ENCODE measurements around the gene MYEOV. TPM values are rescaled to one million over a fixed set of nuclear protein-coding genes. Genes with fewer than 3 reads are reported as not detected.

MYEOV gene
- total RNA-seq, 1 experiment from 2014 or later, result 0.22 TPM

- Histone ChIP-seq H2BK120ac (ENCODE audit: low read depth, low read length, poor library complexity, severe bottlenecking) (no peak overlapping the region), H3K56ac (ENCODE audit: insufficient read length, low read depth, low read length) (no peak overlapping the region), H2AK5ac (ENCODE audit: insufficient read length, low read length) (no peak overlapping the region), H3K4me1 (ENCODE audit: insufficient read depth, low read length) (no peaks in the 10 kb centered on the region), H2AFZ (ENCODE audit: low read length) (no peak overlapping the region), H4K8ac (replicated peaks; ENCODE audit: insufficient read length, low read depth, low read length) (no peak overlapping the region), H3K27ac (ENCODE audit: insufficient read length, low read depth, low read length) (no peak overlapping the region), H3K18ac (ENCODE audit: insufficient read length, low read depth, low read length) (no peak overlapping the region), H2BK12ac (ENCODE audit: insufficient read length, low read depth, low read length) (no peak overlapping the region), H3K79me1 (ENCODE audit: insufficient read depth, low read depth, low read length, poor library complexity, severe bottlenecking) (no peaks in the 10 kb centered on the region), H3K23me2 (ENCODE audit: insufficient read length, low read depth, low read length, poor library complexity, severe bottlenecking) (no peaks in the 10 kb centered on the region), H3T11ph (ENCODE audit: low read length) (no peak overlapping the region), H4K5ac (ENCODE audit: insufficient read length, low read depth, low read length) (no peak overlapping the region), H3K4ac (ENCODE audit: low read depth, low read length) (no peak overlapping the region), H3K27me3 (ENCODE audit: insufficient read depth, low read length) (0 out of 2 replicates have a peak, but pooled peaks cover 2% of the 10 kb centered on the region), H2BK15ac (ENCODE audit: low read depth, low read length) (no peak overlapping the region), H2BK5ac (ENCODE audit: insufficient read length, low read length) (no peak overlapping the region), H4K91ac (ENCODE audit: insufficient read length, low read depth, low read length) (no peak overlapping the region), H3K23ac (ENCODE audit: insufficient read length, low read depth, low read length) (no peak overlapping the region), H3K14ac (ENCODE audit: insufficient read depth, low read length) (no peak overlapping the region), H3K9me3 (ENCODE audit: control insufficient read depth, low read depth, low read length) (no peaks in the 10 kb centered on the region), H3K79me2 (ENCODE audit: insufficient read depth, low read length) (no peaks in the 10 kb centered on the region), H3K4me2 (ENCODE audit: insufficient read depth, insufficient read length, low read length) (no peak overlapping the region), H4K20me1 (ENCODE audit: control insufficient read depth, insufficient read depth, insufficient read length) (no peaks in the 10 kb centered on the region), H2BK20ac (ENCODE audit: low read depth, low read length, poor library complexity, severe bottlenecking) (no peak overlapping the region), H3K9ac (ENCODE audit: extremely low read depth, insufficient read length, low read length) (no peak overlapping the region)
- Mint-ChIP-seq H3K27me3 (ENCODE audit: low read depth) (peaks cover 5% of the 10 kb centered on the region), H3K9me3 (no peaks in the 10 kb centered on the region; a peak in 2 of 5 replicates), H3K36me3 (ENCODE audit: insufficient read depth in 1 of 3, low read depth in 3 of 3) (no peaks in the 10 kb centered on the region), H3K4me1 (peaks cover 0 to 4% of the 10 kb centered on the region in 2 experiments; a peak in 1 of 4 replicates), H3K4me3 (no peak overlapping the region), H3K27ac (no peak overlapping the region)
- DNase-seq, result no peak
- no peak for TF ChIP-seq CTCF (conservative IDR thresholded peaks at IDR 0.05)
- no CpG with 5 or more reads among the region's 2 CpGs for WGBS (ENCODE audit: extremely low coverage, insufficient read length, low lambda C conversion rate)
Observed at GRCh38 chr11:69317401-69318092, 23.6 kb downstream of the MYEOV start.

Measured in H9 (cell line).